HG02588 (cell line): ENCODE results near the gene ACY1.

ENCODE experiments used
- ATAC-seq: cut with Tn5 transposase; IDR thresholded peaks from one replicate; pipeline ENCODE4 v1.9.1; 2021; ENCODE audit warnings: mild to moderate bottlenecking, moderate library complexity; ENCODE audit not compliant: unreplicated experiment

ACY1 gene

DNA sequence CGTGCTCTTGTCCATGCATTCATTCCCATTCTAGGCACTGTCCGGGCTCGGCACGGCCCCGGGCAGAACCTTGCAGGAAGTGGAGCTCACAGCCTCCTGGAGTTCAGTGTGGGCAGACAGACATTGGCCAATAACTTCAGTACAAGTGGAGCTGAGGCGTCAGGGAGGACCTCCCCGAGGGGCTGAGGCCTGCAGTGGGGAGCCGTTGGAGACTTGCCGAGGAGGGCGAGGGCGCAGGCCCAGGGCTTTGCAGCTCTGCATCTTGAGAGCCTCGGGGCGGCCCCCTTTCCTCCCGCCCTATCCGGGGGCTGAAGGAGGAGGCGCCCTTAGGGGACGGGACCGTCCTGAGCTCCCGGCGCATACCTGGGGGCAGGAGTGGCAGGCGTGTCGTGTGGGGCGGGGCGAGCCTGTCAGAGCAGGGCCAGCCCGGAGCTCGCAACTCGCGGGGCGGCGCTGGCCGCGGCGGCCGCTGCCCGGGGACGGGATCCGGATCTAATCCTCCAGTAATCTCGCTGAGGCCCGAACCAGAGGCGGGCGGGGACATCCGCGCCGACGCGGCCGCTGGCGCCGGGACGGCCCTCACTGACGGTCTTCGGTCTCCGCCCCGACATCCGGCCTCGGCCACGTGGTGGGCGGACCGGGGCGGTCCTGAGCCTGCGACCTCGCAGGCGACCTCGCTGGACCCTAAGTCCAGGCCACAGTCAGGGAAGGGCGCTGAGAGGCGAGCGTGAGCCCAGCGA lies at the start of gene ACY1:
Gene ACY1, plus strand, starts transcription at position 698 of the 740 bp plus-strand sequence. CDS start 530 bp downstream, outside the sequence.
- peak; percentile 68 for ATAC-seq

DNA sequence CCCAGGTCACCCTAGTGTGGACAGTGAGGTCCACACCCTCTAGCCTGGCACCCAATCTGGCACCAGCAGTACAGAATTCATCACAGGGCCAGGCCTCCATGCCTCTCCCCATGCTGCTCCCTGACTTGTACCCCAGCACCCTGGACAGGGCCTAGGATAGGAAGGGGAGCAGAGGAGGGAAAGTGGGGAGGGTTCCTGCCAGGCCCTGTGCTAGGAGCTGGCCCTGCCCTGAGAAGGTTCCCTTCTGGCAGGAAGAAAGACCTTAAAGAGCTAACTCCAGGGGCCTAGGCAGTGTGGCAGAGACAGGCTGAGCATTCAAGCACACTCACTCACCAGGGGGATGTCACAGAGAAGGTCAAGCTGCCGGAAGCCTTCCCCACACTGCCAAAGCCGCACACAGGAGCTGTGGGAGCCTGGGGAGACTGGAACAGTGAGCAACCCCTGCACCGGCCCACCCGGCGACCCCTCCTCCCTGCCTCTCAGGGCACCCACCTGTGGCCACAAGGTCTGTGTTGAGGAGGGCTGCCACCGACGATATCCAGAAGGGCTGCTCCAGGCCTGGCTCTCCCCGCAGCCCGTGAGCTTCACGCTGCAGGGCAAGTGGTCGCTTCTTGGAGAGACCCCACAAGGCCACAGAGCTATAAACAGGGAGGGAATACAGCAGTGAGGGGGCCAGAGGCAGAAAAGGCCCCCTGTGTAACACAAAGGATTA lies 49.0 kb upstream of the ACY1 start:
- ATAC-seq, result no peak

GRCh38 chr3:51934991-51935885 lies 48.1 kb upstream of the ACY1 start:
- no peak for ATAC-seq

GRCh38 chr3:51935886-51936755 lies 47.2 kb upstream of the ACY1 start:
- ATAC-seq, result no peak

DNA sequence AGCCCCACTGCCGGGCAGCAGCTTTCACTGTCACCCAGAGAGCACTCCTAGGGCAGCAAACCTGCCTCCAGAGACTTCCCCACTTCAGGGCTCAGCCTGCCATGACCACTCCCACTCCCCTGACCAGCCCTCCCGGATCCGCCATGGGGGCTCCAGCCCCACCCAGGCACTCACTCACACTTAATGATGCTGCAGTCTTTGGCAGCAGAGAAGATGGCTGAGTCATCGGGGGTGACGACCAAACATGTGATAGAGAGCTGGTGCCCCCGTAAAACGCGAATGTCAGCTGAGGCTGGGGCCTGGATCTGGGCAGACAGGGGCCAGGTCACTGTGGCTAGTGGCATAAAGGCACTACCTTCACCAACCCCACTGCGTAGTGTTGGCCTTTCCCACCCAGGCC lies 46.3 kb upstream of the ACY1 start:
- no peak for ATAC-seq

DNA sequence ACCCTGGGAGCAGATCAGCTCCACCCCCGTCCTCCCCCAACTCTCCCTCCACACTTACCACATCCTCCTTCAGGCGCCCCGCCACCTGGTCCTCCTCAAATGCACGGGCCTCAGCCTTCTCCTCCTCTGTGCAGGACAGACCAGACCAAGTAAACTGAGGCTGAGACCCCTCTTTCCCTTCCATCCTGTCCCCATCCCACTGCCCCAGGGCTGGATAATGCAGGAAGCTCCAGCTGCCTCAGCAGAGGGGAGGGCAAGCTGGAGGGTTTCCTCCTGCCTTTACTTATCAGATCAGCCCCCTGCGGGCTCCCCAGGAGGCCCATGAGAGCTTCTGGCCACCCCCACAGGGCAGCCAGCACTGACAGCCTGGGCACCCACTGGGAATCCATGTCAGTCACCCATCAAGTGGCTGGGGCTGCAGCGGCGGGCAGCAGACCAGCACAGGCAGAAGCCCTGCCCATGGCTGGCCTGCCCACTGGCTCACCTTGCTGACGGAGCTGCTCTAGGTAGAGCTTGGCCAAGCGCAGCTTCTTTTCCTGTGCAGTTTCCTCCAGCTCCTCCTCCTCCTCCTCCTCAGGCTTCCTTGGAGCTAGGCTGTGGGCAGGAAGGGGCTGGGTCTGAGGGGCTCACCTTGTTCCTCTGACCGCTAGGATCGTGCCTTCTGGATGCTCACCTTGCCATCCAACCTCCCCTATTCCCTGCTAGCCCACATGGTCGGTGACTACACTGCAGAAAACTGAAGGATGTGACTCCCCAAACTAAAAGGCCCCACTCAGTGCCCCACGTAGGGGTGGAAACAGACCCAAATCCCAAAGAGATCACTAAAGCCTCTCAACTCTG lies 45.5 kb upstream of the ACY1 start:
- no peak for ATAC-seq

DNA sequence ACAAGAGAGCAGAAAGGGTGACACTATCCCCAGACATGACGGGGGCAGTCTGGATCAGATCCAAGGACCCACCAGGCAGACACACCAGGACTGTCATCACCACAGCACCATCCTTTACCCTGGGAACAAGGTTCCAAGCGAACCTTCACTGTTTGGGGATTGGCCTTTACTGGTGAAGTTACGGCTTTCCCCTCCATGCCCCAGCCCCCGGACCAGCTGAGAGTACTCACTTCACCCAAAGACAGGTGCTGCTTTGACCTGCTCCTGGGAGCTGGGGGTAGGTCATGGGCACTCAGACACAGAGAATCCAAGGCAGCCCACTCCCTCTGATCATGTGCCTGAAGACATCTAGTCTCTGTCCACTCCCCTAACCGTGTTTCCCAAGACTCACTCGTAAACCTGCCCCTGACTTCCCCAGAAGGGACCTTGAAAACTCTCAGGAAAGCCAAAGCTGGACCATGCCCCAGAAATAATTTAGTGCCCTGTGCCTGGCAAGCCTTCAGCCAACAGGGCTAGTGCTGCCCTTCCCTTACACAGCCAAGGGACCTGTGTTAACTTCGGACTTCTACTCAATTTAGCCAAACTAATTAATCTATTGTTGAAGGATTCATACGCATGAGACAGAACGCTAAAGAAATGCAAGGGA lies 44.4 kb upstream of the ACY1 start:
- ATAC-seq, result no peak

DNA sequence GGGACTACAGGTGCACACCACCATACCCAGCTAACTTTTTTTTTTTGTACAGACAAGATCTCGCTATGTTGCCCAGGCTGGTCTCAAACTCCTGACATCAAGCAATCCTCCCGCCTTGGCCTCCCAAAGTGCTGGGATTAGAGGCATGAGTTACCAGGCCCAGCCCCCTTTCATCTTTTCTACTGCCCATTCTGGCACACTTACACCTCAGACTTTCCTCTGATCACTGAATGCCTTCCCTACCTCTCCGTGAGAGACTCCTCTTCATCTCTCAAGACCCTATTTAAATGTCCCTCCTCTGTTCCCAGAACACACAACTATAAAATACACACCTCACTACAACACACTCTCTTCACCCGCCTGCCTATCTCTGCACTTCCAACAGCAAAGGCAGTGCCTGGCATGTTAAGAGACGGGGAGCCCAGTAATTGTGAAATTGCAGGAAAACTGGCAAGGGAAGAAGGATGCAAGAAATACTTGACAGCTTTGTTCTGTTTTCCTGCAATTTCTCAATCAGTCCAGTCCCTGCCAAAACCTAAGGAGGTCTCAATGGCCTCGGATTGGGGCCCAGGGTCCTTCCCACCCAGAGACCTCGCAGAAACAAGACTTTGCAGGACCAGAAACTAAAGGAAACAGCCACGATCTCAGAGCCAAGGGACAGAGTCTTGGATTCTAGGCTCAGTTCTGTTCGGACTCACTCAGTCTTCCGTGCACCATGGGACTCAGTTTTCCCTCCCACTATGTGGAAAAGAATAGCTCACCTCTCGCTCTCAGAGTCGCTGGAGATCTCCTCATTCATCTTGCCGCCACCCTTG lies 42.5 kb upstream of the ACY1 start:
- ATAC-seq, result no peak

DNA sequence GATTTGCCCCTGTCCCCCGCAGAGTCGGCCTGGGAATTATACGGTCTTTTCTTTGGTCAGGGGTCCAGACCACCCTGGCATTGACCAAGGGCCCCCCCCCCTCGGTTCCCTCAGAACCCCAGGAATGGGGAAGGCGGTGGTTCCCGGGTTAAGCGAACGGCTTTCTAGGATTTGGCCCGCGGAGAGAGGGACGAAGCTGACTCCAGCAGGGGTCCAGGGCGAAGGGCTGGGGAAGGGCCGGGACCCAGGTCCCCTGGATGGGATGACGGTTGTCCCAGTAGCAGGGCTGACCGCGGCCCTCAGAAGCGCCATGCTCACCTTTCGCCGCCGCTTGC lies 41.9 kb upstream of the ACY1 start:
- ATAC-seq, result no peak

DNA sequence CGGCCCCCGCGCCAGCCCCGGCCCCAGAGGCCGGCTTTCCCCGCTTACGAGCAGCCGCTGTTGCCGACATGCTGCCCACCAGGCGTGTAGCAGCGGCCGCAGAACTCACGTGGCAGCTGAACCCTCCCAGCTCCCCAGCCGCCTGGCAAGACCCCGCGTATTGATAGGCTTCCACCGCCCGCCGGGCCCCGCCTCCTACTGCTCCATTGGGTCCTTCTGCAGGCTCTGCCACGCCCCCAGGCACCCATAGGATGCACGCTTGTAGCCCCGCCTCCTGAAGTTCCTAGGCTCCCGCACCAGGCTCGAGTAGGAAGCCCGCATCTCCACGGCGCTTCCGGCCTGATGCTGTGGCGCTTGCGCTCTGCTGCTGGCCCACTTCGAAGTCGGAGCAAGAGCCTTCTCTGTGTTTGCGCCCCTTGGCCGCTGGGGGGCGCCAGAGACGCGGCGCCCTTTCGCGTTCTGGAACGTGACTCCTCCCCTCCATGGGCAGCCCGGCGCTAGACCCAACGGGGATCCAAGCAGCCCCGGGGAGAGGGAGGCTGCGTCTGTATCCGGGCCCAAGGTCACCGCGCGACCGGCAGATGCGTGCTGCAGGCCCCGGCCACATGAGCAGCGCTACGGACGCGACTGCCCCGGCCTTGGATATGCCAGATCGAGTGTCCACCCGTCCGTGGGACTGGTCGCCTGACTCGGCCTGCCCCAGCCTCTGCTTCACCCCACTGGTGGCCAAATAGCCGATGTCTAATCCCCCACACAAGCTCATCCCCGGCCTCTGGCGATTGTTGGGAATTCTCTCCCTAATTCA lies 41.3 kb upstream of the ACY1 start, which contains the start of the genes PARP3 and RRP9:
Gene PARP3, plus strand, starts transcription at position 566 of the 805 bp plus-strand sequence. CDS start 993 bp downstream, outside the sequence.
Gene RRP9, minus strand, starts transcription at position 107 of the 805 bp plus-strand sequence. Its CDS starts 37 bp downstream, at position 70.
- ATAC-seq, result peak; percentile 89

GRCh38 chr3:51942603-51943450 lies 40.5 kb upstream of the ACY1 start:
- peak; percentile 22 for ATAC-seq

DNA sequence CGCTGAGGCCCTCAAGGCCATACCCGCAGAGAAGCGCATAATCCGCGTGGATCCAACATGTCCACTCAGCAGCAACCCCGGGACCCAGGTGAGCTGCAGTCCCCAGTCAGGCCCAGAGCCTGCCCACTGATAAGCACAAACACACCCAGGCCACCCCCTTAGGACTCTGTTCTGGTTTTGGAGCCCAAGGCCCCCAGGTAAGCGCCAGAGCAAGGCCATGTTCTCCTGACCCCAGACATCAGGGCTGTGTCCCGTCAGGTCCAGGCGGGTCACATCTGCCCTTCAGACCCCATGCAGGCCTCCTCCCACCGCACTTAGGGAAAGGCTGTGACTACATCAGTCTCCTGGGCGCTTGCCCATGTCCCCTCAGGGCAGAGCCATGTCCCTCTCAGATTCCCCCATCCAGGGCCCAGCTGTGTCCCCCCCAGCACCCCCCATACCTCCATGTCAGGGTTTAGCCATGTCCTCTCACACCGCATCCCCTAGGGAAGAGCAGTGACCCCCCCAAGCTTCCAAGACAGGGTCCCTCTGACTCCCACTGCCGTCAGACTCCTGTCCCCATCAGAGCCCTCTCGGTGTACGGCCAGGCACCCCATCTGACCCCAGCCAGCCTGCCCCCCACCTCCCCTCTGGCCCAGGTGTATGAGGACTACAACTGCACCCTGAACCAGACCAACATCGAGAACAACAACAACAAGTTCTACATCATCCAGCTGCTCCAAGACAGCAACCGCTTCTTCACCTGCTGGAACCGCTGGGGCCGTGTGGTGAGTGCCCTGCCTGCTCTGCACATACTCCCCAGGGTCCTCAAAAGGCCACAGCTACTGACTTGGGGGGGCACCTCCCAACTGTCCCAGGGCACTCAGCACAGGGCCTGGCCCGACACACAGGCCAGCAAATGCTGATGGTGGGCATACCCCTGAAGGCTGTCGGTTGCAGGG lies 39.6 kb upstream of the ACY1 start:
- no peak for ATAC-seq

GRCh38 chr3:51944451-51945021 lies 38.8 kb upstream of the ACY1 start:
- ATAC-seq, result no peak

DNA sequence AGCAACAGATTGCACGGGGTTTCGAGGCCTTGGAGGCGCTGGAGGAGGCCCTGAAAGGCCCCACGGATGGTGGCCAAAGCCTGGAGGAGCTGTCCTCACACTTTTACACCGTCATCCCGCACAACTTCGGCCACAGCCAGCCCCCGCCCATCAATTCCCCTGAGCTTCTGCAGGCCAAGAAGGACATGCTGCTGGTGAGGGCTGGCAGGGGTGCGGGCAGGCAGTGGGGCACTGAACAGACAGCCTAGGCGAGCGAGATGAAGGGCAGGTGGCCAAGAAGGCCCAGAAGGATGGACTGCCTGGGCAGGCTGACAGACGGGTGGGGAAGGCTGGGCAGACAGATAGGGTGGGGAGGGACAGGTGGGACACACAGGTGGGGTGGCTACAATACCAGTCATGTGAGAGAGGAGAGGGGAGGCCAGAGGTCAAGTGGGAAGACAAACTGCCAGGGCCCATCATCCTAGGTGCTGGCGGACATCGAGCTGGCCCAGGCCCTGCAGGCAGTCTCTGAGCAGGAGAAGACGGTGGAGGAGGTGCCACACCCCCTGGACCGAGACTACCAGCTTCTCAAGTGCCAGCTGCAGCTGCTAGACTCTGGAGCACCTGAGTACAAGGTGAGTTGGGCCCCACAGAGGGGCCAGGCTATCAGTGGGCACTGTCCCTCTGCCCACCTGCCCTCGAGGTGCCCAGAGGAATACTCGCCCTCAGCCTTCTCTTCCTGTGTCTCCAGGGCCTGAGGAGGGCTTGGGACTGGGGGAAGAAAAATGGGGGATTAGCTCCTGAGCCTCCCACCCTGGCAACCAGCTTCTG lies 38.1 kb upstream of the ACY1 start:
- ATAC-seq, result no peak
